Karpas-422 (cell line): ENCODE measurements around the gene MED22. TPM values are rescaled to one million over a fixed set of nuclear protein-coding genes. Genes with fewer than 3 reads are reported as not detected.
"Not testable (repeated sequence)": the region's sequence is repeated elsewhere in the genome, so short reads cannot be mapped to it uniquely, and the experiment has no call there.

Experiments
- DNase-seq: peaks from one replicate; pipeline ENCODE4 v3.0.0-alpha.2; 2015
- H2AFZ ChIP-seq: fragments of 200-600 bp; sonication (generic); 2 replicates; pipeline ENCODE4 v1.6.1; 2014; ENCODE audit warnings: antibody characterized with exemption, low read length, mixed read lengths
- H3K27ac ChIP-seq: fragments of 200-600 bp; sonication (generic); 2 replicates; pipeline ENCODE4 v1.5.1; 2014; ENCODE audit warnings: mild to moderate bottlenecking, low read length, moderate library complexity
- H3K27me3 ChIP-seq: fragments of 200-600 bp; sonication (generic); 2 replicates; pipeline ENCODE4 v1.6.1; 2014; ENCODE audit warnings: low read length, mixed read lengths
- H3K36me3 ChIP-seq: fragments of 200-600 bp; sonication (generic); 2 replicates; pipeline ENCODE4 v1.6.1; 2014; ENCODE audit warnings: low read length, mixed read lengths; ENCODE audit not compliant: insufficient read depth
- H3K4me1 ChIP-seq: fragments of 200-600 bp; sonication (generic); 2 replicates; pipeline ENCODE4 v1.6.1; 2014; ENCODE audit warnings: mild to moderate bottlenecking, low read length, mixed read lengths
- H3K4me2 ChIP-seq: fragments of 200-600 bp; sonication (generic); 2 replicates; pipeline ENCODE4 v1.6.1; 2014; ENCODE audit warnings: low read length, low read depth, mild to moderate bottlenecking; ENCODE audit not compliant: poor library complexity, severe bottlenecking
- H3K4me3 ChIP-seq: fragments of 200-600 bp; sonication (generic); 2 replicates; pipeline ENCODE4 v1.5.1; 2014; ENCODE audit warnings: mild to moderate bottlenecking, antibody characterized with exemption, low read length, mixed read lengths
- H3K79me2 ChIP-seq: fragments of 200-600 bp; sonication (generic); 2 replicates; pipeline ENCODE4 v1.6.1; 2014; ENCODE audit warnings: mild to moderate bottlenecking, low read length, mixed read lengths
- H3K9ac ChIP-seq: fragments of 200-600 bp; sonication (generic); 2 replicates; pipeline ENCODE4 v1.6.0; 2014; ENCODE audit warnings: low read length
- H3K9me2 ChIP-seq: fragments of 200-600 bp; sonication (generic), shearing (Covaris generic); replicated peaks from 2 replicates; pipeline ENCODE4 v1.6.0; 2014; ENCODE audit warnings: mild to moderate bottlenecking, low read length, moderate library complexity; ENCODE audit not compliant: insufficient read depth
- H3K9me3 ChIP-seq: fragments of 300-700, 200-600 bp; sonication (generic); 2 replicates; pipeline ENCODE4 v1.6.1; 2014; ENCODE audit warnings: low read length, mixed read lengths
- H4K20me1 ChIP-seq: fragments of 200-600 bp; sonication (generic); 2 replicates; pipeline ENCODE4 v1.6.1; 2014; ENCODE audit warnings: mild to moderate bottlenecking, antibody characterized with exemption, low read length, low read depth; ENCODE audit not compliant: insufficient read depth
- total RNA-seq: library from RNA; depleted of rRNA; stranded (reverse); fragments of >200 nt; shearing (Covaris generic); gene quantifications from 2 replicates; pipeline ENCODE4 v1.2.3, GENCODE V29; 2014; ENCODE audit warnings: low replicate concordance

MED22 gene
- total RNA-seq, 1 experiment from 2014 or later = 13.6 TPM

GRCh38 chr9:133342570-133342969, 5.4 kb downstream of the MED22 start:
- no peak for DNase-seq
- no peak overlapping the region for H3K9ac ChIP-seq

DNA sequence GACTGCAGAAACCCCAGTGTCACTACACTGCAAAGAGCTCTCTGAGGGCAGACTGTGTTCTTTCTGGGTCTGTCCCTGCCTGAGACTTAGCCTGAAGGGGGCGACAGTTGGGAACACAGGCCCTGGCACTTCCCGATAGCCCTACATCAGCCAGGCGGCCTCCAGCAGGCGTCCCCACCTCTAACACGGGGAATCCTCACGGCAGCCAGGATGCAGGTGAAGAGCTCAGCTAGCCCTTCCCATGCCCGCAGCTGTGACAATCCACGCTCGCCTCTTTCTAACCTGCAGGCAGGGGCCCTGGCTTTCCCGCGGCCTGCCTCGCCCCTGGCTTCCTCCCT, 5.9 kb downstream of the MED22 start:
- Histone ChIP-seq H3K4me3 (no peak overlapping the region), H3K4me2 (no peak overlapping the region), H3K27ac (no peak overlapping the region), H3K27me3 (no peaks in the 10 kb centered on the region), H3K9ac (no peak overlapping the region), H3K9me2 (no peaks in the 10 kb centered on the region), H3K36me3 (peaks cover 9% of the 10 kb centered on the region; the same call in 1 of the 2 replicates), H3K4me1 (peaks cover 8% of the 10 kb centered on the region), H3K9me3 (no peaks in the 10 kb centered on the region), H2AFZ (no peak overlapping the region), H3K79me2 (peaks cover 19% of the 10 kb centered on the region), H4K20me1 (peaks cover 6% of the 10 kb centered on the region; the same call in 1 of the 2 replicates)
- no peak for DNase-seq

More at GRCh38 chr9:133342570-133342969, 5.4 kb downstream of the MED22 start:
- peaks cover 24% of the 10 kb centered on the region for H3K79me2 ChIP-seq
- peaks cover 9% of the 10 kb centered on the region; the same call in 1 of the 2 replicates for H3K36me3 ChIP-seq
- H4K20me1 ChIP-seq = peaks cover 6% of the 10 kb centered on the region; the same call in 1 of the 2 replicates
- H3K4me1 ChIP-seq = peaks cover 8% of the 10 kb centered on the region
- no peaks in the 10 kb centered on the region for H3K9me2 ChIP-seq
- no peak overlapping the region for H3K4me2 ChIP-seq
- H3K9me3 ChIP-seq = no peaks in the 10 kb centered on the region
- H2AFZ ChIP-seq = no peak overlapping the region
- no peak overlapping the region for H3K4me3 ChIP-seq
- H3K27me3 ChIP-seq = no peaks in the 10 kb centered on the region
- no peak overlapping the region for H3K27ac ChIP-seq

- no peaks in the 10 kb centered on the region for H3K9me2 ChIP-seq
- H4K20me1 ChIP-seq = peaks cover 6% of the 10 kb centered on the region; the same call in 1 of the 2 replicates
- H3K4me1 ChIP-seq = peaks cover 5% of the 10 kb centered on the region
- no peak overlapping the region for H3K4me2 ChIP-seq
- H3K27ac ChIP-seq = no peak overlapping the region
- DNase-seq = no peak
- H3K9ac ChIP-seq = no peak overlapping the region
- no peak overlapping the region for H3K4me3 ChIP-seq
- peaks cover 9% of the 10 kb centered on the region; the same call in 1 of the 2 replicates for H3K36me3 ChIP-seq
- H2AFZ ChIP-seq = no peak overlapping the region
- no peaks in the 10 kb centered on the region for H3K27me3 ChIP-seq
- H3K9me3 ChIP-seq = no peaks in the 10 kb centered on the region
- peaks cover 14% of the 10 kb centered on the region for H3K79me2 ChIP-seq
Observed at GRCh38 chr9:133341369-133342068, 6.4 kb downstream of the MED22 start.

- Histone ChIP-seq H3K27me3 (no peaks in the 10 kb centered on the region), H4K20me1 (peaks cover 6% of the 10 kb centered on the region; the same call in 1 of the 2 replicates), H3K9me2 (no peaks in the 10 kb centered on the region), H3K9me3 (no peaks in the 10 kb centered on the region), H3K4me3 (no peak overlapping the region), H3K9ac (no peak overlapping the region), H2AFZ (no peak overlapping the region), H3K4me2 (no peak overlapping the region), H3K27ac (no peak overlapping the region), H3K36me3 (peaks cover 9% of the 10 kb centered on the region; the same call in 1 of the 2 replicates), H3K4me1 (peaks cover 5% of the 10 kb centered on the region), H3K79me2 (peaks cover 8% of the 10 kb centered on the region)
- no peak for DNase-seq
Observed at GRCh38 chr9:133340916-133341315, 7.0 kb downstream of the MED22 start.

- H2AFZ ChIP-seq = no peak overlapping the region
- no peaks in the 10 kb centered on the region for H3K9me3 ChIP-seq
- H3K27ac ChIP-seq = no peak overlapping the region
- no peak overlapping the region for H3K4me3 ChIP-seq
- no peaks in the 10 kb centered on the region for H3K9me2 ChIP-seq
- peaks cover 8% of the 10 kb centered on the region for H3K79me2 ChIP-seq
- DNase-seq = no peak
- H3K36me3 ChIP-seq = peaks cover 9% of the 10 kb centered on the region; the same call in 1 of the 2 replicates
- peaks cover 1% of the 10 kb centered on the region; the same call in 1 of the 2 replicates for H4K20me1 ChIP-seq
- H3K4me1 ChIP-seq = peaks cover 5% of the 10 kb centered on the region
- H3K27me3 ChIP-seq = no peaks in the 10 kb centered on the region
- H3K4me2 ChIP-seq = no peak overlapping the region
- H3K9ac ChIP-seq = no peak overlapping the region
Observed at GRCh38 chr9:133340256-133340655, 7.7 kb downstream of the MED22 start.

- no peaks in the 10 kb centered on the region for H3K27me3 ChIP-seq
- no peaks in the 10 kb centered on the region for H3K9me3 ChIP-seq
- H3K9ac ChIP-seq = no peak overlapping the region
- H3K9me2 ChIP-seq = no peaks in the 10 kb centered on the region
- H3K36me3 ChIP-seq = peaks cover 11% of the 10 kb centered on the region; the same call in 1 of the 2 replicates
- peaks cover 11% of the 10 kb centered on the region for H3K4me1 ChIP-seq
- H3K4me2 ChIP-seq = no peak overlapping the region
- H4K20me1 ChIP-seq = no peaks in the 10 kb centered on the region
- H3K4me3 ChIP-seq = no peak overlapping the region
- no peak for DNase-seq
- H3K27ac ChIP-seq = no peak overlapping the region
- H3K79me2 ChIP-seq = peaks cover 13% of the 10 kb centered on the region
- no peak overlapping the region for H2AFZ ChIP-seq
Observed at GRCh38 chr9:133339641-133340040, 8.3 kb downstream of the MED22 start.

GRCh38 chr9:133335924-133336811, 11.8 kb downstream of the MED22 start, which contains the start of gene SURF6:
Gene SURF6, minus strand, starts transcription at chr9:133336188. Its CDS starts 56 bp downstream, at chr9:133336132.
- Histone ChIP-seq H4K20me1 (peaks cover 15% of the 10 kb centered on the region; the same call in 1 of the 2 replicates), H3K9me2 (no peaks in the 10 kb centered on the region), H3K27ac (peak within 1 kb of the TSS; percentile 47), H2AFZ (peak within 1 kb of the TSS; percentile 92; the same call in 1 of the 2 replicates), H3K4me1 (peaks cover 14% of the 10 kb centered on the region), H3K4me2 (peak within 1 kb of the TSS; percentile 78), H3K27me3 (no peaks in the 10 kb centered on the region), H3K36me3 (peaks cover 25% of the 10 kb centered on the region; the same call in 1 of the 2 replicates), H3K4me3 (peak within 1 kb of the TSS; percentile 79), H3K9ac (peak within 1 kb of the TSS; percentile 83), H3K79me2 (peaks cover 21% of the 10 kb centered on the region), H3K9me3 (no peaks in the 10 kb centered on the region)
- DNase-seq = peak; percentile 98

DNA sequence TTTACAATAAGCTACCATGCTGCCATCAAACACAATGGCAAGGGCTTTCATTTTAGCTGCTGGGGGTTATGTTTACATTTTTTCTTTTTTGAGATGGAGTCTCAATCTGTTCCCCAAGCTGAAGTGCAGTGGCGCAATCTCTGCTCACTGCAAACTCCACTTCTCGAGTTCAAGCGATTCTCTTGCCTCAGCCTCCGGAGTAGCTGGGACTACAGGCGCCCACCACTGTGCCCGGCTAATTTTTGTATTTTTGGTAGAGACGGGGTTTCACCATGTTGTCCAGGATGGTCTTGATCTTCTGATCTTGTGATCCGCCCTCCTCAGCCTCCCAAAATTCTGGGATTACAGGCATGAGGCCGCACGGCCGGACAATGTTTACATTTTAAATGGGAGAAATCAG, 13.0 kb downstream of the MED22 start:
- DNase-seq, H3K9me3 ChIP-seq, H3K9me2 ChIP-seq, H2AFZ ChIP-seq, H3K27me3 ChIP-seq: not testable (repeated sequence)
- Histone ChIP-seq H3K9ac (peak overlapping the region; percentile 83), H3K36me3 (peaks cover 21% of the 10 kb centered on the region; the same call in 1 of the 2 replicates), H3K4me2 (peak overlapping the region; percentile 78), H3K27ac (peak overlapping the region; percentile 47; the same call in 1 of the 2 replicates), H3K4me1 (peaks cover 14% of the 10 kb centered on the region), H4K20me1 (peaks cover 21% of the 10 kb centered on the region), H3K4me3 (peak overlapping the region; percentile 79), H3K79me2 (peaks cover 21% of the 10 kb centered on the region)
